ENCODE data around the gene CEP95.

CEP95 gene

GRCh38 chr17:64520359-64520758, 13.6 kb downstream of the CEP95 start:
- DNase-seq: no peak

GRCh38 chr17:64527914-64528313, 21.1 kb downstream of the CEP95 start:
- no peak for DNase-seq

GRCh38 chr17:64529221-64529620, 22.4 kb downstream of the CEP95 start:
- no peak for DNase-seq

- DNase-seq: no peak
Measured at GRCh38 chr17:64531955-64532371, 25.2 kb downstream of the CEP95 start.

- DNase-seq: no peak
Measured at GRCh38 chr17:64532409-64532808, 25.6 kb downstream of the CEP95 start.

GRCh38 chr17:64533784-64534183, 27.0 kb downstream of the CEP95 start:
- no peak for DNase-seq

- peak in 1 of 3 donors; percentile 5 for DNase-seq
Measured at GRCh38 chr17:64534187-64534586, 27.4 kb downstream of the CEP95 start.

- DNase-seq: no peak
Measured at GRCh38 chr17:64535357-64535756, 28.6 kb downstream of the CEP95 start.

GRCh38 chr17:64536913-64537312, 30.1 kb downstream of the CEP95 start:
- DNase-seq: no peak

- no peak for DNase-seq
Measured at GRCh38 chr17:64537488-64537887, 30.7 kb downstream of the CEP95 start.

- no peak for DNase-seq
Measured at GRCh38 chr17:64538508-64539130, 31.8 kb downstream of the CEP95 start.

GRCh38 chr17:64540118-64540776, 33.5 kb downstream of the CEP95 start:
- no peak for DNase-seq

- no peak for DNase-seq
Measured at GRCh38 chr17:64544742-64545141, 38.0 kb downstream of the CEP95 start.

- DNase-seq: no peak
Measured at GRCh38 chr17:64546716-64547115, 39.9 kb downstream of the CEP95 start.

GRCh38 chr17:64547319-64547718, 40.5 kb downstream of the CEP95 start:
- DNase-seq: no peak

- DNase-seq: no peak
Measured at GRCh38 chr17:64551461-64551860, 44.7 kb downstream of the CEP95 start.

- no peak for DNase-seq
Measured at GRCh38 chr17:64554028-64554637, 47.4 kb downstream of the CEP95 start.

GRCh38 chr17:64555281-64555680, 48.5 kb downstream of the CEP95 start:
- no peak for DNase-seq

GRCh38 chr17:64564098-64564497, 57.3 kb downstream of the CEP95 start:
- no peak for DNase-seq

GRCh38 chr17:64565563-64565962, 58.8 kb downstream of the CEP95 start:
- no peak for DNase-seq

GRCh38 chr17:64571746-64572145, 65.0 kb downstream of the CEP95 start:
- DNase-seq: no peak

- peak; percentile 45 to 81 (median 61) for DNase-seq
Measured at GRCh38 chr17:64572682-64573154, 65.9 kb downstream of the CEP95 start.

- DNase-seq: no peak
Measured at GRCh38 chr17:64573214-64573613, 66.4 kb downstream of the CEP95 start.

GRCh38 chr17:64574646-64575045, 67.9 kb downstream of the CEP95 start:
- DNase-seq: no peak
